GM12872 (cell line): ENCODE results near the gene CXCR4.

ENCODE experiments used
- TF ChIP-seq, protein P1 (sequence below): IDR thresholded peaks from 3 replicates; pipeline ENCODE4 v1.5.1; 2011; ENCODE audit warnings: low read depth, mild to moderate bottlenecking, low read length, moderate library complexity; ENCODE audit not compliant: insufficient read depth

The CXCR4 gene

DNA sequence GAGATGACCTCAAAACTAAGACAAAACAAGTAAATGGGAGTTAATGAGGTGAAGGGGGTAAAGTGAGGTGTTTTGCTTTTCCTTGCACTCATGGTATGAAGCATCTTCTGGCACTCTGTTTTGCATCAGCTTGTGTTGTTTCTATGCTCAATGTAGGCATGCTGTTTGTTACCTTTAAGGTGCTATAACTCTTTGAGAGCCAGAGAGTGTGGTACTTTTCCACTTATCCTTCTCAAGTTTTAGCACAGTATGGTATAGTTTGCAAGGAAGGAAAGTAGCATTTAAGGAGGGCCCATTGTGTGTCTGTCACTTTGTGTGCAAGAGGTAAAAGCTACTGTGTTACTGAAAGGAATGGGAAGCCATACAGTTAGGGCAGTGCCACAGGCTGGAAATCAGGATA is 17.5 kb upstream of the CXCR4 start:
- TF ChIP-seq, protein P1, sequence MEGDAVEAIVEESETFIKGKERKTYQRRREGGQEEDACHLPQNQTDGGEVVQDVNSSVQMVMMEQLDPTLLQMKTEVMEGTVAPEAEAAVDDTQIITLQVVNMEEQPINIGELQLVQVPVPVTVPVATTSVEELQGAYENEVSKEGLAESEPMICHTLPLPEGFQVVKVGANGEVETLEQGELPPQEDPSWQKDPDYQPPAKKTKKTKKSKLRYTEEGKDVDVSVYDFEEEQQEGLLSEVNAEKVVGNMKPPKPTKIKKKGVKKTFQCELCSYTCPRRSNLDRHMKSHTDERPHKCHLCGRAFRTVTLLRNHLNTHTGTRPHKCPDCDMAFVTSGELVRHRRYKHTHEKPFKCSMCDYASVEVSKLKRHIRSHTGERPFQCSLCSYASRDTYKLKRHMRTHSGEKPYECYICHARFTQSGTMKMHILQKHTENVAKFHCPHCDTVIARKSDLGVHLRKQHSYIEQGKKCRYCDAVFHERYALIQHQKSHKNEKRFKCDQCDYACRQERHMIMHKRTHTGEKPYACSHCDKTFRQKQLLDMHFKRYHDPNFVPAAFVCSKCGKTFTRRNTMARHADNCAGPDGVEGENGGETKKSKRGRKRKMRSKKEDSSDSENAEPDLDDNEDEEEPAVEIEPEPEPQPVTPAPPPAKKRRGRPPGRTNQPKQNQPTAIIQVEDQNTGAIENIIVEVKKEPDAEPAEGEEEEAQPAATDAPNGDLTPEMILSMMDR = no peak

DNA sequence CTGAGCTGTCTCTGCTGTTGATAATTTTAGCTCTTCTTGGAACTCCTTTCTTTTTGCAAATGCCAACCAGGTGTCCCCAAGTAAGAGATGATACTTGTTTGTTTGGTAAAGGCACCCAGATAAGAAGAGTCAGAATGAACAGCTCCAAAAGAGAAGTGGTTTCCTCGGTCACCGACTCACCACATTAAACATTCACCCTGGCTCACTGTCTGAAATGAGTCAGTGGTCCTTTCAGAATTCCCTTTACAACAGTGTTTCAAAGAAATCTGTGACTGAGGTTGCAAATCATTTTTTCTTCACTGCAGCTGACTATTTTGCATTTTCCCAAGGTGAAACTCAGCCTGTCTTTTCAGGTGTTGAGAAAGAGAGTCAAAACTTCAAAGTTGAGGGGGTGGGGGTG is 16.2 kb upstream of the CXCR4 start:
- TF ChIP-seq, protein P1 = no peak

DNA sequence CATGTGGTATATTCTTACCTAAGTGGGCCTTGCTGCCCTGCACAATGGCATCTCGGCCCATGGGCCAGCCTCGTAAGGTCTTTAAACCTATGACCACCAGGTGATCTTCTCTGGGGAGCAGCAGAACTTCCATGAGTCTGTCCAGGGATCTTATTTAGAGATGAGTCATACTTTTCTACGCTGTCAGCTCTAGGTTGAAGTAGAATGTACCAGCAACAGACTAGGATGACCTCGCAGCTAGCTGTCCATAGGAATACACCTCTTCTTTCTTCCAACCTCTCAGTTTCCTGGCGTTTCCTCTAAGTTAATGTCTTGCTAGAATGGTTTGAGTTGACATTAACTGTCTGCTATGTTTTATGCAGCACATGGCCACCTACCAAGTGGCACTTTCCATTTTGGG is 15.6 kb upstream of the CXCR4 start:
- TF ChIP-seq, protein P1 = no peak

DNA sequence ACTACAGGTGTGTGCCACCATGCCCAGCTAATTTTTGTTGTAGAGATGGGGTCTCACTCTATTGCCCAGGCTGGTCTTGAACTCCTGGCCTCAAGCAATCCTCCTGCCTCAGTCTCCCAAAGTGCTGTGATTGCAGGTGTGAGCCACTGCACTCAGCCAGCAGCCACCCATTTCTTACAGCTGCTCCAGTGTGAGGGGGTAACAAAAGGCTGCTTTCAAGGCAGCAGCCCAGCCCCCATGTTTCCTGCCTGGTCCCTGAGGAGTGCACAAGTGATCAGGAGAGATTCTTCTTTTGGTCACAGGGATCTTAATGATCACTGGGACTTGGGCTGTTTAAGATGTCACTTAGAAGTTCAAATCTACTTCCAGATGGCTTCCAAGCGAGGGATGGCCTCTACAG is 15.2 kb upstream of the CXCR4 start:
- TF ChIP-seq, protein P1 = no peak

DNA sequence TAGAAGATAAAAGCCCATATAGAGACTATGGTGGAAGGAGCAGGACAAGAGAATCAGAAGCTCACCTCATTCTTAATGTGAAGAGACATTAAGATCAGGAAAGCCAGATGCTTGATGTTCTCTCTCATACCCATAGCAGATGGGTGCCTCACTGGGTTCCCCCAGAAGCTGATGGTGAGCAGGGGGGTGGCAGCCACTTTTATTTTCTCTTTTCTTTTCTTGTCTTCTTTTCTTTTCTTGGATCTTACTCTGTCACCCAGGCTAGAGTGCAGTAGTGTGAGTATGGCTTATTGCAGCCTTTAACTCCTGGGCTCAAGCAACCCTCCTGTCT is 14.8 kb upstream of the CXCR4 start:
- TF ChIP-seq, protein P1 = no peak

DNA sequence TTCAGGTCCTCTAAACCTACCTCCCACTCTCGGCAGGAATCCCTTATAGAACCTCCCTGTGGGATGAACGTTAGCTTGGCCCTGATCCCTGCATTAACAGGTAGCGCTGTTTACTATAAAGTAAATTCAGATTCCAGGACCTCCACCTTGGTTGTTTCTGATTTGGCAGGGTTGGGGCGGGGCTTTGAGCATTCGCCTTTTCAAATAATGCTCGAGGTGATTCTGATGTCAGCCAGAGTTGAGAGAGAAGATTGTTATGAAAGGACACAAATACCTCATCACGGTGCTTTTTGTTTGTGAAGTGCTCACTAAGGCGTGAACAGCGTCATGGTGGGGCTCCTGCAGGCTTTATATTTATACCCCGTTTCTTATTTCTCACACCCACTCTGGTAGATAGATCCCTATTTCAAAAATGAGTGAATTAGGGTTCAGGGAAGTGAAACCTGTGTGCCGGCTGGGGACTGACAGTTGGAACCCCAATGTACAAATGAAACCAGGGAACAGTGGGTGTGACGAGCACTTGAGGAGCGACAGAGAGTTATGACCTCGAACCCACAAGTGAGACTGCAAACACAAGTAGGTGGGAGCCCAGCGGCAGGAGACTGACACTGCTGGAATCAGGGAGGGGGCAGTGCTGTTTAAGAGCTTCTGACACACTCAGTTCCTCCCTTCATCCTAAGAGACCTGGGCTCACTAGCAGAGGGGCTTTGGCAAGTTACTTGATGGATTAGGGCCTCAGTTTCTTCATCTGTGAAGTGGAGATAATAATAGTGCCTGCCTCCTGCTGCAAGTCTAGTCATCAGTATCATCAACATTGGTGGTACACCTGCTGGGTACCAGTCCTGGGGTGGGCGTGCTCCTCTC is 14.2 kb upstream of the CXCR4 start:
- TF ChIP-seq, protein P1 = peak; percentile 24; the same call in 1 of the 3 replicates

DNA sequence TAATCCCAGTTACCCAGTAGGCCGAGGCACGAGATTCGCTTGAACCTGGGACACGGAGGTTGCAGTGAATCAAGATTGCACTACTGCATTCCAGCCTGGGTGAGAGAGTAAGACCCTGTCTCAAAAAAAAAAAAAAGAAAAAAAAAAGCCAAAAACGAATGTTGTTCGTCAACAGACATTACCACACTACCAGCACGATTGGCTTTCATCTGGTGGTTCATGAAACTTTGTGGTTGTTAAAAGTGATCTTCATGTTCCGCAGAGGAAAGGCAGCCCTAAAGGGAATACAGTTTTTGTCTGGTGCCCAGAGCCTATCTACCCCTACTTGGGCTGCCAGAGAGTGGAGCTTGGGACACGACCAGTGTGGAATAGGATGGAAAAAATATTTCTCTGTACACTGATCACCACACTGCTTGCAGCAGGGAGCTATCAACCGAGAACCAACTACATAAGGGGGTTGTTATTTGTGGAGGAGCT is 13.6 kb upstream of the CXCR4 start:
- TF ChIP-seq, protein P1 = no peak
